HG03342 (cell line): ENCODE data around the gene ABHD17C.

Source experiments
- ATAC-seq: cut with Tn5 transposase; IDR thresholded peaks from one replicate; pipeline ENCODE4 v1.9.1; 2021; ENCODE audit warnings: mild to moderate bottlenecking, moderate library complexity; ENCODE audit not compliant: unreplicated experiment

Gene ABHD17C

DNA sequence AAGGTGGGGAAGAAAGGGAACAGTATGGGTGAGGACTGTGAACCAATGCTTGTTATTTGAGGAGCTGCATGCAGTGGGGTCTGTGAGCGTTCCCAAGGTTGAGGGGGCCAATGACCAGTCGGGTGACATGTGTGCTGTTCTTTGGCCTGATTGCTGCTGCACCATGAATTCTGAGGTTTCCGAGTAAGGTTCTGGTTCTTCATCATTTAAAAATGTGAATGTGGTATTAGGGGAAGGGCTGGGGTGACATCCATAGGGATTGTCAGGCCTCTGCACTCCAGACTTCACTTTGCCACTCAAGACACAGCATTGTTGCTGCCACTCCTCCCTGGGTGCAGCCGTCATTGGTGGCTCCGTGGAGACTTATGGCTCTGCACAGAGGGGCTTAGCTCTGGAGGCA, 32.5 kb downstream of the ABHD17C start:
- ATAC-seq: no peak

DNA sequence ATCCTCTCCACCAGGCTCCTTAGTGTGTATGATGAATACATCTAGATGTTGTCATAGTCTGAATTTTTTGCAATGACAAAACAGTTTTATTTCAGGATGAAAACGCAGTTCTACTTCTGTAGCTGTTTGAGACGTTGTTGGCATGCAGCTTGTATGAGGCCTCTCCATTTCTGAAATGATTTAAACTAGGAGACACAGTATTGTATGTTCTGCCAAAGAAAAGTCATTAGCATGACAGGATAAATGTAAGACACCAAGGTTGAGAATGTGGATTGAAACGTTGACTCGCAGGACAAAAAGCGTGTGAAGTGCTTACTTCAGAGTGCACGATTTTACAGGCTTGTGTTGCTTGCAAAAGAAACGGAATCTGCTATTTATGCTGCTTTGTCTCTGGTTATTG, 35.3 kb downstream of the ABHD17C start:
- no peak for ATAC-seq

DNA sequence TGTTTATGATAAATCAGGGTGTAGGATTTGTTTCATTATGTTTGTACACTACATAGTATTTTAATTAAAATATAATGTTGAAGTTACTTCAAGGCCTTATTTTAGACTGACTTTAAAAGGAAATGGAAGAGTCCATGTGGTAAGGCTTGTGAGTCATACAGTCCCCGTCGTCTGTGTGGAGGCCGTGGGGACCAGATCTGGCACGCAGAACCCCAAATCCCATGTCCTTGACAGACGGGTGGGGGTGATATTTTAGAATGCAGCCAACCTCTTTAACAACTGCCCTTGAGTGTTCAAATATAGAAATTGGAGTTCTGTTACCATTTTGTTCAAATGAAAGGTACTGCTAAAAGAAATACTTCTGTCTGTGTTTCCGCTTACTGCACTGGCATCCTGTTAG, 35.8 kb downstream of the ABHD17C start:
- no peak for ATAC-seq

DNA sequence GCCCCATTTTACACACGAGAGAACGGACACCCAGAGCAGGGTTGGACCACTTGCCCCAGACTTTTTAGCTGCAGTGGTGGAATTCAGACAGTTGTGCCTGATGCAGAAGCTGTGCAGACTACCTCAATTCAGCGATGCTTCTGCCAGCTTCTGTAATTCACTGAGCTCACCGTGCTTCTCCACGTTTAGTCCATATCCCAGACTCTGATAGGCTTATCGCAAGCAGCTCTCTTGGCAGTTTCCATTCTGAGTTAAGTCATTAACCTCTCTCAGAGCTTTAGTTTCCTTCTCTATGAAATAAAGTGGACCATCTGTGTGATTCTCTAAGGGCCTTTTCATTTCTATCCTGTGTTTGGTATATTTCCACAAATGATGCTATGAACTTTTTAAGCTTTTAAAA, 37.1 kb downstream of the ABHD17C start:
- no peak for ATAC-seq

DNA sequence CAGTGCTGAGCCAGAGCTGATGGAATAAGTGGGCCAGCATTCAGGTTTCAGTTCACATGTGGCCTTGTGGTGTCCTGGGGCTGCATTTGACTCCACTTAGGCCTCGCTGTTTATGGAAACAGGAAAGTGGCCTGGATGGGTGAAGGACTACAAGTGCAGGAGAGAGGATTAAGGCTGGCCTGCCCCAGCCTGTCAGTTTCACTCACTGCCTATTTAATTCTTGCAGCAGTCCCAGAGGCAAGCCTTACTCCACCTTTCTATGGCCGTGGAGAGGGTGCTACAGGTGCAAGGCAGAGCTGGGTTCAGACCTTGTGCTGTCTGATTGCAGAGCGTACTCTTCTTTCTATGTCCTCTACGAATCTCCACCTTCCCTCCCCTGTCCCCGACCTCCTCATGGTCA, 37.7 kb downstream of the ABHD17C start:
- ATAC-seq: no peak

DNA sequence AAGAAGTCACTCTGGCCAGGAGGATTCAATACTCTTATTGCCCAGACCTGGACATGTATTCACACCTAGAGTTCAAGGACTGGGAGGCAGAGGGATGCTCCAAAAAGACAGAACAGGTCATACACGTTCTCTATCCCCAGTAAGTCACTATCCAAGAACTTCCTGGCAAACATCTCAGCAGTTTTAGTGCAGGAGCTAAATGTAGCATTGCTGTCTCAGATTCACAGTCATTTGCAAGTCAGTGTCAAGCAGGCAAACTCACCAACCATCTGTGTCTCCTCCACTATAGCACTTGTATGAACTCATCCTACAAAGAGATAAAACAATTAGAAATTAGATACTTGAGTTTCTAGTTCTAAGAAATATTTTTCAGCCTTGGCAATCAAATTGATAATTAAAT, 38.4 kb downstream of the ABHD17C start:
- ATAC-seq: no peak

DNA sequence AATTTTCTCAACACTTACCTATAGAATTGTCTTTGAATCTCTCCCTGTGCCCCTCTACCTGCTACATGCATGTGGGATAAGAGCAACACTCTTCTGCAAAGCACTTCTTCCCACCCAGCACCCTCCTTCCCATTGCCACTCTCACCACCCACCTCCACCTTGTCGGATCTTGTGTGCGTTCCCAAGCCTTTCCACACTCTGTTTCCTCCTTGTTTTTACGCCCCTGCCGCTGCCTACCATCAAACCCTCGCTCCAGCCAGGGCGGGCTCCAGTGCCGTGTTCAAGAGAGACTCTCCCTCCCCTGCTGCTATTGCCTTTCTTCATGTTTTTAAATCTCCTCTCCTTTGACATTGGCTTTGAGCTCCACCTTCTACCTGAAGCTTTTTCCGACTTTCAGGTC, 40.2 kb downstream of the ABHD17C start:
- ATAC-seq: no peak

DNA sequence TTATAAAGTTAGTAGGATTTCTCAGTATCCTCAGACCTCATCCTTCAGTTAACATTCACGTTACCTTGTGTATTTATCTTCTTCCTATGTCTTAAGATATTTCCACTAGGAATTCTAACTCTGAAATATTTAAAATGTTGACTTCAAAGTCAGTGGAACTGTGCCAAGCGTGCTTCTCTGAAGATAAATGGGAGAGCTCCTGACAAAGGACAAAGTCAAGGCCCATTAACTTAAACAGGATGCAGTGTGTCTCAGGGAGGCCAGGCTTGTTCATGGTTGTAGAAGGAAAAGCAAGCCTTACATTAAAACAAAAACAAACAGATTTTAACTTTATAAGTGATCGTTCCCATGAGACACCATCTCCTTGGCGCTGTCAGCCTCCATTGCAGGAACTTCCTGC, 41.5 kb downstream of the ABHD17C start:
- ATAC-seq: no peak

DNA sequence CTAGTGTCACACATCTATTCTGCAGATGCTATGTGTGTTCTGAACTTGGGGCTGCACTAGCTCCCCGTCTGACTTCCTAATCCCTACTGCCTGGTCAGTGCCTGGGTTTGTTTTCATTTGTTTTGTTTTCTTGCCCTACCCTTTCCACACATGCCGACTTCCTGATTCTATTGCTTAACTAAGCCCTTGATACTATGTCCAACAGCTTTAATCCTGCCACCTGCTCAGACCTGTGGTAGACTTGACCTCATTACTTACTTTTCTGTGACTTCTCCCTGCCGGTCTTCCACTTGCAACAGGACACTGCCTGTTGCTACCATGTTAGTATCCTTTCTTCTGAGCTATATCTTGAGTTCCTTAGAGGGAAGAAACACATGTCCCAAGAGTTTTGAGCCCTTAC, 44.8 kb downstream of the ABHD17C start:
- no peak for ATAC-seq

DNA sequence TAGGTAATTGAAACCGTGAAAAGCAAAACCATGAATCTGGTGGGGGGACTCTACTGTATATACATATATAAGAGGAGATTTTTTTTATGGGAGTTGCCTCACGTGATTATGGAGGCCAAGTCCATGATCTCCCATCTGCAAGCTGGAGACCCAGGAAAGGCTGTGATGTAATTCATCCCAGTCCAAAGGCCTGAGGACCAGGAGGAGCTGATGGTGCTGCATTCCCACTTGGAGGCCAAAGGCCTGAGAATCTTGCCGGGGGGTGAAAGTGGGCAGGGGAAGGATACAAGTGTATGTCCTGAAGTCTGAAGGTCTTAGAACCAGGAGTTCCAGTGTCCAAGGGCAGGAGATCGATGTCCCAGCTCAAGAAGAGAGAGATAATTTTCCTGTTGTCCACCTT, 47.0 kb downstream of the ABHD17C start:
- no peak for ATAC-seq

DNA sequence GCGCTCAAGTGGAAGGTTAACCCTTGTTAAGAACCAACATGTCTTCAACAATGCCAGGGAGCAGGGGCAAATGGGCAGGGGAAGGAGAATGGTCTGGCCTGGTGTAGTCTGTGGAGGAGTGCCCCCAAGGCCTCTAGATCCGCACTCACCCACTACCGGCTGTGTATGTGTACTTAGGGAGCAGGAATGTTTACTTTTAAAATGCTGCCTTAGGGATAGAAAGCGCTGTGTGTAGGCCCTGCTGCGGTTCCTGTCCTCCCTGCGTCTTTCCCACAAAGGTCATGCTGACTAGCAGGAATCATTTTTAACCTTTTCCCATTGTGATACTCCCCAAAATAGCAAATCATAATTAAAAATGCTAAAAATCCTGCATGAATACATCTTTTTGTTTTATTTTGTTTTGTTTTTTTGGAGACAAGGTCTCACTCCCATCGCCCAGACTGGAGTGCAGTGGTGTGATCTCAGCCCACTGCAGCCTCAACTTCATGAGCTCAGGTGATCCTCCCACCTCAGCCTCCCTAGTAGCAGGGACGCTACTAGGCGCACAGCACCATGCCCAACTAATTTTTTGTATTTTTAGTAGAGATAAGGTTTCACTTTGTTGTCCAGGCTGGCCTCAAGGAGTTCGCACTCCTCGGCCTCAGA, 48.2 kb downstream of the ABHD17C start:
- ATAC-seq: no peak

DNA sequence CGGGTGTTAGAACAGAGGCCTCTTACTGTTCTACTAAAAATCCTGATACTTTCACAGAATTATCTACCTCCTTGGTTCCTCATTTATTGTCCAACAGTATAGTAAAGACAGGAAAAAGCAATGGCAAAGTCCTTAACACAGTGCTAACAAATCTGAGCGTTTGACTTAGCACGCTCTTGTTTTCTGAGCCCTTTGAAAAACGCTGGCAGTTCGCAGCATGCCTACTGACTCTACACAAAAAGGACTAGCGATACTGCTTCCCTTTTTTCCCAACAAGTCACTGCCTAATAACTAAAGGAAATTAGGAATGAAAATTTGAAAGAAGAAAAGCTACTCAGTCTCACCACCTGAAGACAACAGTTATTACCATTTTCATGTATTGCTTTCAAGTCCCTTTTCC, 49.3 kb downstream of the ABHD17C start:
- no peak for ATAC-seq

DNA sequence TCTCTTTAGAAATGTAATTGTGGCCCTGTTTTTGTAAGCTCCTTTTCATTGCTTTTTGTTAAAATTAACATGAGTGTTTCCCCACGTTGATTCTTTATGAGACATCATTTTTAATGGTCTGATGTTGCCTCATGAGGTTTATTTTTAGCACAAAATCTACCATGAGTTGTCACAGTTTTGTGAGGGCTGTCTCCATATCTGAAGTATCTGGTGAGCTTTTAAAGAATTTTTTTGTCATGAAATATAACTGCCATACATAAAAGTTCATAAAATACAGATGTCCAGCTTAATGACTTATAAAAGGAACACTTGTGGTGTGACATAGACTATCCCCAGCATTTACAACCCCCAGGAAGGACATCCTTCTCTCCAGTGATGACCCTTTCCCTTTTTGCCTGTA, 49.7 kb downstream of the ABHD17C start:
- ATAC-seq: no peak

DNA sequence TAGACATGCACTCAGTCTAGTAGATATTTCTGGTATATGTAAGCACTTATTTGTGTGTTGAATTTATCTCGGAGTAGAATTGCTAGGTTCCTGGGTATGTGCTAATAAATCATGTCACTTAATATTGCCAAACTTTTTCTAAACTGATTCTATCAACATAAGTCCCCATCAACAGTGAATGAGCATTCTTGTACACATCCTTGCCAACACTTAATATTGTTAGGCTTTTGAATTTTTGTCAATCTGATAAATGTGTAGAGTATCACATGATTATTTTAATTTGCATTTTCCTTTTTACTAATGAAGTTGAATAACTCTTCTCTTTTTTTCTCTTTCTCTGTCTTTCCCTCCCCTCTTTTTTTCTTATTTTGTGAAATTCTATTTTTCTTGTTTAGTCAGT, 50.8 kb downstream of the ABHD17C start:
- ATAC-seq: no peak

DNA sequence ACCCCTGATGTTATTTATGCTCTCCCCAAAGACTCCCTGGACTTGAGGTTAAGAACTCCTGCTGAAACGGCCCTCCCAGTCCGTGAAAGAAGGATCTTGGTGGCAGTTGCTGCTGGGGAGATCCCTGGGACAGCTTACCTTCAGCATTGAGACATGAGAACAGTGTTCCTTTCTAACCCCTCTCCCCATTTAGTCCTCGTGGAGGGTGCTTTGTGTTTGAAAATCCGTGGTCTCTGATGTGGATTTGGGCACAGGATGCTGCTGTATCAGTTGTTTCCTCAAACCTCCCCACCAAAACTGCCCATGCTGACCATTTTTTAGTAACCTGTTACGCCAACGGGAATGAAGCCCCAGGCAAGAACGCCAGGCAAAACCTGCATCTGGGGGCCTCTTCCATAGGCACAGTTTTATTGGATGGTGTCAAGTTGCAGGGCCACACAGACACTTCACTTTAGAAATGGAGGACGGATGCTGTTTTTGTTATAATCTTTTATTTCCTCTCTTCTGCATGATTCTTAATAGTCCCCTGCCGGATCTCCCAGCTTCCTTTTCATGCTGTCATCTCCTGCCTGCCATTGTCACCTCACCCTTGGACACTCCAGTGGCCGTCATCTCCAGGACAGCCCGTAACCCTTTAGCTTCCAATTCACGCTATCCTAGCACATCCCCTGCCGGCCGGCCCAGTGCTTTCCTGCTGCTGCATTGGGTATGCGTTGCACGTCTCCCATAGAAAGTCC, 52.4 kb downstream of the ABHD17C start:
- no peak for ATAC-seq

DNA sequence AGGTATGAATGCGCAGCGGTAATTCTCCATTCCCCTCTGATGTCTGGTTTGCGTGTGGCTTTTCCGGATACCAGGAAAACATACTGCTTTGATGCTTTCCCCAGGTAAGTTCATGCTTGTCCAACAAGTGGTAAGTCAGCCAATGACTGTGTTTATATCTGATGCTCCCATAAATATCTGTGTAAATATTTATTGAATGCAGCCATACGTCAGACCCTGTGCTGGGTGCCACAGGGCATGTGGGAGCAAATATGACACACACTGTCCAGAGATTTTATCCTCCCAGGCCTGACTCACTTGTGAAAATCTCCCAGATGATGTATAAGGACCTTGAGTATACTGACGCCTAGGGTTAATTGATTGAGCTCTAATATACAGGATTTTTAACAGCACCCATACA, 54.5 kb downstream of the ABHD17C start:
- no peak for ATAC-seq

DNA sequence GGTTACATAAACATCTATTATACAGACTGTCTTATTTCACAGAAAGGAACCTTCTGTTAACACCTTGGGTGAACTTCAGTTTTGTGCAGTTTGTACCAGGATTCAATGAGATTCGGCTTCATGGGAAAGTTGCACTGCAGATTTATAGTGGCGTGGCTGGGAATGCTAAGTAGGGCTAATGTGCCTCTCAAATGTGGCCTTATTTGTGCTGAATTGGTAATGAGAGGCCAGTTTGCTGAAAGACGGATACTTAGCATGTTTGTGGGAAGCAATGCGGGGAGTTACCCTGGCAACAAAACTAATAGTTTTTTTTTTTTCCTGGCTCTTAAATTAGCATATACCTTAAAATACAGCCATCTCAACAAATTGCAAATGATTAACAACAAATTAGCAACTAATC, 55.5 kb downstream of the ABHD17C start:
- no peak for ATAC-seq

DNA sequence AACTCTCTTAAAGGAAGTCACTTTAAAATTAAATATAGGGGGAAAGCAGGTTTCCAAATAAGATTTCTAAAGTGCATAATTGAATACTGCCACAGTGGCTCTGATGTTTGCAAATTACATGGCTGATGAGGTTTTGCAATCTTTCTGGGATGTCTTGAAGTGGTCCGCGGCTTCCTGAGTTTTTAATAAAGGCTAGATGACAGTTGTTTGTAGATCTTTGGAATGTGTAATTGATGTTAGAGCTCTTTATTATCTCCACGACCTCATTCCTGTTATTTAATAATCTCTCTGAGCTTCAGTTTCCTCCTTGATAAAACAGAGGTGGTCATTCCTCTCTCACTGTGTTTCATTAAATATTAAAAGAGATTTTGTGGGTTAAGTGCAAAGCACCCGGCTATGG, 57.1 kb downstream of the ABHD17C start:
- ATAC-seq: no peak

DNA sequence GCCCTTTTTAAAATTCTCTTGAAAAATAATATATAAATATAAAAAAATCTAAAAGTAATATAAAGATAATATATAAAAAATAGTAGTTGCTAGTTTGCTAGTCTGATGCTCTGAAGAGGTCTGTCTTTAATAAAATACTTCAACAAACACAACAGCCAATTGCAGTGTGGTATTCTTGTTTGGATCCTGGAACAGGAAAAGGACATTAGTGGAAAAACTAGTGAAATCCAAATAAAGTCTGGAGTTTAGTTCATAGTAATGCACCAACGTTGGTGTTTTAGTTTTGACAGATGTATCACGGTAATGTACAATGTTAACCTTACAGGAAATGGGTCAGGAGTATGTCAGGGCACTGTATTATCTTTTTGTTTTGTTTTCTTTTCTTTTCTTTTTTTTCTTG, 58.1 kb downstream of the ABHD17C start:
- ATAC-seq: no peak

DNA sequence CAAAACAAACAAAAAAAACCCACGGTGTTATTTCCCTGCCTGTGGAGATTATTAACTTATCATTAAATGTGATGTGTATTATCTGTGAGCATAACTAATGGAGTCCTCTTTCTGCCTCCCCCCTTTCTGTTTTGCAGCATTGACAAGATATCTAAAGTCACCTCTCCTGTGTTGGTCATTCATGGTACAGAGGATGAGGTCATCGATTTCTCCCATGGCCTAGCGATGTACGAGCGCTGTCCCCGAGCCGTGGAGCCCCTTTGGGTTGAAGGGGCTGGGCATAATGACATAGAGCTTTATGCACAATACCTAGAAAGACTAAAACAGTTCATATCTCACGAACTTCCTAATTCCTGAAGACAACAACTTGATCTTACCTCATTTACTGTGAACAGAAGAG, 58.9 kb downstream of the ABHD17C start:
- no peak for ATAC-seq

DNA sequence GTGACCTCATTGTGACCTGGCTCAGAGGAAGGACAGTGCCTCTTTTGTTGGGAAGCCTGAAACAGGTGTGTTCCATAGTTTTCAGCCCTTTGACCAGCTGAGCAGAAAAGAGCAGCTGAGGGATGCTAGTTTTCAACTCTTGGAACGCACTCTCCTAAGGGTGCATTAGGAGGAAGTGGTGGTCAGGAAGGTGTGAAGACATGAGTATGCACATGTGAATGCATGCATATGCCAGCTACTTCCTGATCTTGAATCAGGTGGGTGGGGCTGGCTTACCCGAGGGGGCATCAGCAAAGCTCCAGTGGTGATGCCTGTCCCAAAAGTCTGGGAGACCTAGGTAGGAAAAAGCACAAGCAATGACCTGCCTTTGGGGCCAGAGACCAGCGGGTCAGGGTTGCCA, 60.8 kb downstream of the ABHD17C start:
- ATAC-seq: no peak

DNA sequence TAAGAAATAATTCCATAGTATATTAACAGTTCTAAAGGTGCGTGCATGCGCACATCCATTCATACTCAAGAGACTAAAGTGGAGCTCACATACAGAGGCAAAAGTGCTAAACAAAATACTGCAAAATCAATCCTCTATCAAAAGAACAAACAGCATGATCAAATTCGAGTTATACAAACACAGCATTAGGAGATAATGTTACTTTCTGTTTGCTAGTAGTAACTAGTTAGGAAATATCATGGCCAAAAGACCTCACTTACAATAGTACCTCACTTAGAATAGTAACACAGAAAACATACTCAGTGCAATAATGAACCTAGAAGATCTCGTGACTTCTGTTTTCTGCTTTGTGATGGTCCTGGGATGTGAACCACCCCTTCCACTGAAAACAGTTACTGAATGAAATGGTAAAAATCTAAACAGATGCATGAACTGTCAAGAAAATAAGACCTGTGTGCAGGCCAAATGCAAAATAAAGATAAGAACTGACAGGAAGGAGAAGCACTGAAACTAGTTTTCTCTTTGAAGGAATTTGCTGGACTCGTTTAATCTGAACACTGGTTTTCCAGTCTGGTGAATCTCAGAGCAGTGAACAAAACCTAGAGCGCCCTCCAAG, 63.1 kb downstream of the ABHD17C start:
- no peak for ATAC-seq

DNA sequence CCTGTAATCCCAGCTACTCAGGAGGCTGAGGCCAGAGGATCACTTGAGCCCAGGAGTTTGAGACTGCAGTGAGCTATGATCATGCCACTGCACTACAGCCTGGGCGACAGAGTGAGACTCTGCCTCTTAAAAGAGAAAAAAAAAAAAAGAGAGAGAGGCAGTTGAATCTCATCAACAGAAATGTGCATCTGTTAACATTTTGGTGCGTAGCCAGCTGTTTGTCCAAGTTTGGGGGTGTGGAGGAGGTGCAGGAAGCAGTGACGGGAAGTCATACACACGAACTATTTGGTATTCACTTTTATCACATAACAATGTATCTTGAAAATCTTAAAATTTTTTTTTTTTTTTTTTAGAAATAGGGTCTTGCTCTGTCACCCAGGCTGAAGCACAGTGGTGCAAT, 65.8 kb downstream of the ABHD17C start:
- ATAC-seq: no peak
